Measurements from ENCODE around the gene ZNF567. TPM values are rescaled to one million over a fixed set of nuclear protein-coding genes. Genes with fewer than 3 reads are reported as not detected.
"Not testable (repeated sequence)": the region's sequence is repeated elsewhere in the genome, so short reads cannot be mapped to it uniquely, and the experiment has no call there.

ZNF567 gene
- total RNA-seq, 1 donor from 2014 or later: 5.6 TPM

DNA sequence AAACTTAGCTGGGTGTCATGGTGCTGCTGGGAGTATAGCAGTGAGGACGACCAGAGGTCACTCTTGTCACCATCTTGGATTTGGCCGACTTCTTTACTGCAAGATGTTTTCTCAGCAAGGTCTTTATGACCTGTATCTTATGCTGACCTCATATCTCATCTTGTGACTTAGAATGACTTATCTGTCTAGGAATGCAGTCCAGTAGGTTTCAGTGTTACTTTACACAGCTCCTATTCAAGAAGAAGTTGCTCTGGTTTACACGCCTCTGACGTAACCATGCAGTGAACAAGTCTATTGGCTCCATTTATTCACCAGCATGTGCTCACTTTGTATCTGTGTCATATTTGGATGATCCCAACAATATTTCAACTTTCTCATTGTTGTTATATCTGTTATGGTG lies 58.5 kb downstream of the ZNF567 start:
- H3K36me3 Mint-ChIP-seq (ENCODE audit: unreplicated experiment): peaks cover 71% of the 10 kb centered on the region
- peaks cover 47% of the 10 kb centered on the region for H3K9me3 Mint-ChIP-seq (ENCODE audit: unreplicated experiment)
- TF ChIP-seq, protein P1, sequence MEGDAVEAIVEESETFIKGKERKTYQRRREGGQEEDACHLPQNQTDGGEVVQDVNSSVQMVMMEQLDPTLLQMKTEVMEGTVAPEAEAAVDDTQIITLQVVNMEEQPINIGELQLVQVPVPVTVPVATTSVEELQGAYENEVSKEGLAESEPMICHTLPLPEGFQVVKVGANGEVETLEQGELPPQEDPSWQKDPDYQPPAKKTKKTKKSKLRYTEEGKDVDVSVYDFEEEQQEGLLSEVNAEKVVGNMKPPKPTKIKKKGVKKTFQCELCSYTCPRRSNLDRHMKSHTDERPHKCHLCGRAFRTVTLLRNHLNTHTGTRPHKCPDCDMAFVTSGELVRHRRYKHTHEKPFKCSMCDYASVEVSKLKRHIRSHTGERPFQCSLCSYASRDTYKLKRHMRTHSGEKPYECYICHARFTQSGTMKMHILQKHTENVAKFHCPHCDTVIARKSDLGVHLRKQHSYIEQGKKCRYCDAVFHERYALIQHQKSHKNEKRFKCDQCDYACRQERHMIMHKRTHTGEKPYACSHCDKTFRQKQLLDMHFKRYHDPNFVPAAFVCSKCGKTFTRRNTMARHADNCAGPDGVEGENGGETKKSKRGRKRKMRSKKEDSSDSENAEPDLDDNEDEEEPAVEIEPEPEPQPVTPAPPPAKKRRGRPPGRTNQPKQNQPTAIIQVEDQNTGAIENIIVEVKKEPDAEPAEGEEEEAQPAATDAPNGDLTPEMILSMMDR (IDR thresholded peaks at IDR 0.05): no peak
- no peak overlapping the region for H3K27ac Mint-ChIP-seq (ENCODE audit: unreplicated experiment)
- DNase-seq (ENCODE audit: extremely low spot score, unreplicated experiment): no peak
- H3K4me1 Mint-ChIP-seq (ENCODE audit: unreplicated experiment): no peaks in the 10 kb centered on the region
- no peaks in the 10 kb centered on the region for H3K27me3 Mint-ChIP-seq (ENCODE audit: unreplicated experiment)
- H3K4me3 Mint-ChIP-seq (ENCODE audit: unreplicated experiment): no peak overlapping the region

GRCh38 chr19:36747750-36748149 lies 60.3 kb downstream of the ZNF567 start:
- DNase-seq (ENCODE audit: extremely low spot score, unreplicated experiment): no peak
- Mint-ChIP-seq H3K9me3 (ENCODE audit: unreplicated experiment) (peaks cover 53% of the 10 kb centered on the region), H3K4me1 (ENCODE audit: unreplicated experiment) (no peaks in the 10 kb centered on the region), H3K27ac (ENCODE audit: unreplicated experiment) (no peak overlapping the region), H3K36me3 (ENCODE audit: unreplicated experiment) (peaks cover 81% of the 10 kb centered on the region), H3K4me3 (ENCODE audit: unreplicated experiment) (no peak overlapping the region), H3K27me3 (ENCODE audit: unreplicated experiment) (no peaks in the 10 kb centered on the region)
- TF ChIP-seq, protein P1 (IDR thresholded peaks at IDR 0.05): no peak

DNA sequence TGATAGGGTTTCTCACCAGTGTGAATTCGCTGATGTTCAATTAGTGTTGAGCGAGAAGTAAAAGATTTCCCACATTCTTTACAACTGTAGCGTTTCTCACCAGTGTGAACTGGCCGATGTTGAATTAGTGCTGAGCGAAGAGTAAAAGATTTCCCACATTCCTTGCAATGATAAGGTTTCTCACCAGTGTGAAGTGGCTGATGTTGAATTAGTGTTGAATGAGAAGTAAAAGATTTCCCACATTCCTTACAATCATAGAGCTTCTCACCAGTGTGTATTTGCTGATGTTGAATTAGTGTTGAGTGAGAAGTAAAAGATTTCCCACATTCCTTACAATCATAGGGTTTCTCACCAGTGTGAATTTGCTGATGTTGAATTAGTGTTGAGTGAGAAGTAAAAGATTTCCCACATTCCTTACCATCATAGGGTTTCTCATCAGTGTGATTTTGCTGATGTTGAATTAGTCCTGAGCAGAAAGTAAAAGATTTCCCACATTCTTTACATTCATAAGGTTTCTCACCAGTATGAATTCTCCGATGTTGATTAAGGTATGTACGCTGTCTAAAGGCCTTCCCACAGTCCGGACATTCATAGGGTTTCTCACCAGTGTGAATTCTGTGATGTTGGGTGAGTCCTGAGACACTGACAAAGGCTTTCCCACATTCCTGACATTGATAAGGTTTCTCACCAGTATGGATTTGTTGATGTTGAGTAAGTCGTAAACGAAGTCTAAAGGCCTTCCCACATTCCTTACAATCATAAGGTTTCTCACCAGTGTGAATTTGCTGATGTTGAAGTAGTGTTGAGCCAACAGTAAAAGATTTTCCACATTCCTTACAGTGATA lies 61.2 kb downstream of the ZNF567 start:
- Mint-ChIP-seq H3K36me3 (ENCODE audit: unreplicated experiment) (peaks cover 81% of the 10 kb centered on the region), H3K27ac (ENCODE audit: unreplicated experiment) (no peak overlapping the region), H3K4me3 (ENCODE audit: unreplicated experiment) (no peak overlapping the region), H3K27me3 (ENCODE audit: unreplicated experiment) (no peaks in the 10 kb centered on the region), H3K9me3 (ENCODE audit: unreplicated experiment) (peaks cover 51% of the 10 kb centered on the region), H3K4me1 (ENCODE audit: unreplicated experiment) (no peaks in the 10 kb centered on the region)
- DNase-seq (ENCODE audit: extremely low spot score, unreplicated experiment): no peak
- TF ChIP-seq, protein P1 (IDR thresholded peaks at IDR 0.05): no peak

- Mint-ChIP-seq H3K36me3 (ENCODE audit: unreplicated experiment) (peaks cover 83% of the 10 kb centered on the region), H3K9me3 (ENCODE audit: unreplicated experiment) (peaks cover 58% of the 10 kb centered on the region)
- H3K27me3 Mint-ChIP-seq (ENCODE audit: unreplicated experiment); DNase-seq (ENCODE audit: extremely low spot score, unreplicated experiment); H3K4me1 Mint-ChIP-seq (ENCODE audit: unreplicated experiment); H3K4me3 Mint-ChIP-seq (ENCODE audit: unreplicated experiment); H3K27ac Mint-ChIP-seq (ENCODE audit: unreplicated experiment): not testable (repeated sequence)
Measured at GRCh38 chr19:36749613-36750012, 62.2 kb downstream of the ZNF567 start.

DNA sequence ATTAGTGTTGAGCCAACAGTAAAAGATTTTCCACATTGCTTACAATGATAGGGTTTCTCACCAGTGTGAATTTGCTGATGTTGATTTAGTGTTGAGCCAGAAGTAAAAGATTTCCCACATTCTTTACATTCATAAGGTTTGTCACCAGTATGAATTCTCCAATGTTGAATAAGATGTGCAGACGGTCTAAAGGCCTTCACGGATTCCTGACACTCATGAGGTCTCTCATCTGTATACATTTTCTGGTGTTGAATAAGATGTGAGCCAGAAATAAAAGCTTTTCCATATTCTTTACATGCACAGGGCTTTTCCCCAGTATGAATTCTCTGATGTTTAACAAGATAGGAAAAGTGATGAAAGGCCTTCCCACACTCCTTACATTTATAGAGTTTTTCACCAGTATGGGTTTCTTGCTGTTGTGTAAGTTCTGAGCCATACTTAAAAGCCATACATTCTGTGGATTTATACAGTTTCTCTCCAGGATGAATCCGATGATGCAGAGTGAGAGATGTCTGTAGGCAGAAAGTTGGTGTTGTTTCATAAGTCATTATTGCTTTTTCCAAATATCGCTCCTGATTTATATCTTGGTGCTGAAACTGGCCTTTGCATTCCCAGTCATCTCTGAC lies 62.8 kb downstream of the ZNF567 start:
- H3K27me3 Mint-ChIP-seq (ENCODE audit: unreplicated experiment): no peaks in the 10 kb centered on the region
- peaks cover 56% of the 10 kb centered on the region for H3K9me3 Mint-ChIP-seq (ENCODE audit: unreplicated experiment)
- no peaks in the 10 kb centered on the region for H3K4me1 Mint-ChIP-seq (ENCODE audit: unreplicated experiment)
- TF ChIP-seq, protein P1 (IDR thresholded peaks at IDR 0.05): no peak
- no peak overlapping the region for H3K27ac Mint-ChIP-seq (ENCODE audit: unreplicated experiment)
- H3K4me3 Mint-ChIP-seq (ENCODE audit: unreplicated experiment): no peak overlapping the region
- peaks cover 81% of the 10 kb centered on the region for H3K36me3 Mint-ChIP-seq (ENCODE audit: unreplicated experiment)
- no peak for DNase-seq (ENCODE audit: extremely low spot score, unreplicated experiment)

Other genes starting within 250 kb of the ZNF567 start
- 12.1 and 13.2 TPM in 2 replicates for gene ZNF566, start 198.1 kb upstream of the ZNF567 start, total RNA-seq
- 16.4 and 20.9 TPM in 2 replicates for gene ZNF260, start 159.3 kb upstream of the ZNF567 start, total RNA-seq
- gene ZNF529, start 114.3 kb upstream of the ZNF567 start, total RNA-seq: 18.3 and 18.8 TPM in 2 replicates
- 13.2 and 15.0 TPM in 2 replicates for gene ZNF382, start 82.3 kb upstream of the ZNF567 start, total RNA-seq
- gene ZNF461, start 20.8 kb upstream of the ZNF567 start, total RNA-seq: 10.3 and 10.7 TPM in 2 replicates
- 2.8 and 3.6 TPM in 2 replicates for gene ZNF850, start 85.2 kb downstream of the ZNF567 start, total RNA-seq
- 10.1 and 10.3 TPM in 2 replicates for gene ZNF790, start 150.8 kb downstream of the ZNF567 start, total RNA-seq
- gene ZNF345, start 163.3 kb downstream of the ZNF567 start, total RNA-seq: 10.0 and 11.6 TPM in 2 replicates
- gene ZNF829, start 228.7 kb downstream of the ZNF567 start, total RNA-seq: 3.2 and 3.4 TPM in 2 replicates
- 11.5 and 13.2 TPM in 2 replicates for gene ZNF568, start 228.7 kb downstream of the ZNF567 start, total RNA-seq

Measured in osteocyte (in vitro differentiated cells).